Erythroblast (primary cell): ENCODE data around the gene NPAS2.

Experiments used
- GATA1 ChIP-seq: IDR thresholded peaks from 2 replicates; pipeline ENCODE4 v1.6.1; 2011; ENCODE audit warnings: low read depth, mild to moderate bottlenecking, control low read depth, low read length, moderate library complexity
- POLR2A ChIP-seq: IDR thresholded peaks from 2 replicates; pipeline ENCODE4 v1.6.1; 2011; ENCODE audit warnings: mild to moderate bottlenecking, low read length

GRCh38 chr2:101026923-101027469 lies 207.1 kb downstream of the NPAS2 start:
- no peak for TF ChIP-seq POLR2A
- no peak for TF ChIP-seq GATA1
